Activated CD4-positive, alpha-beta T cell treated with anti-CD3 and anti-CD28 coated beads, Interleukin-2, amount 50 U/mL, for 24 hours (primary cell): Measurements from ENCODE around the gene HIC2.
"Not testable (repeated sequence)": the region's sequence is repeated elsewhere in the genome, so short reads cannot be mapped to it uniquely, and the experiment has no call there.

Experiments
- DNase-seq, 2 donors: peaks; one replicate each; pipeline ENCODE4 v3.0.0-alpha.2; 2020; ENCODE audit warnings: low read depth in 1 of 2, low spot score in 1 of 2

HIC2 gene

GRCh38 chr22:21449531-21450319 is 32.6 kb downstream of the HIC2 start:
- DNase-seq = no peak

- DNase-seq = no peak
These were observed 33.2 kb downstream of the HIC2 start for GRCh38 chr22:21450320-21450831.

- DNase-seq = no peak
These were observed 33.7 kb downstream of the HIC2 start for GRCh38 chr22:21450858-21451353.

GRCh38 chr22:21451545-21452520 is 34.7 kb downstream of the HIC2 start:
- DNase-seq = no peak

- DNase-seq = not testable (repeated sequence)
These were observed 35.5 kb downstream of the HIC2 start for GRCh38 chr22:21452666-21453065.

GRCh38 chr22:21454998-21455333 is 37.8 kb downstream of the HIC2 start:
- DNase-seq = not testable (repeated sequence)

- no peak for DNase-seq
These were observed 38.3 kb downstream of the HIC2 start for GRCh38 chr22:21455334-21456089.

- DNase-seq = no peak
These were observed 40.0 kb downstream of the HIC2 start for GRCh38 chr22:21457023-21457787.

GRCh38 chr22:21462672-21463071 is 45.5 kb downstream of the HIC2 start:
- DNase-seq = not testable (repeated sequence)

GRCh38 chr22:21467337-21468193 is 50.4 kb downstream of the HIC2 start, which contains the start of gene TMEM191C:
Gene TMEM191C, plus strand, starts transcription at chr22:21467387. Its CDS starts 73 bp downstream, at chr22:21467460.
- not testable (repeated sequence) for DNase-seq

- peak; percentile 79 to 89 for DNase-seq
These were observed 51.3 kb downstream of the HIC2 start for GRCh38 chr22:21468194-21469096.

GRCh38 chr22:21469097-21469994 is 52.2 kb downstream of the HIC2 start:
- DNase-seq = not testable (repeated sequence)

- not testable (repeated sequence) for DNase-seq
These were observed 55.8 kb downstream of the HIC2 start for GRCh38 chr22:21472984-21473383.

- DNase-seq = not testable (repeated sequence)
These were observed 56.5 kb downstream of the HIC2 start for GRCh38 chr22:21473664-21474063.

- not testable (repeated sequence) for DNase-seq
These were observed 66.9 kb downstream of the HIC2 start for GRCh38 chr22:21484039-21484438.

- DNase-seq = not testable (repeated sequence)
These were observed 70.6 kb downstream of the HIC2 start for GRCh38 chr22:21487723-21488122.

- DNase-seq = not testable (repeated sequence)
These were observed 72.0 kb downstream of the HIC2 start for GRCh38 chr22:21489149-21489680.
